Spleen (tissue), 11 donors: ENCODE results near the gene KIF25. TPM values are rescaled to one million over a fixed set of nuclear protein-coding genes. Genes with fewer than 3 reads are reported as not detected.

Source experiments
- DNase-seq: peaks from one replicate; pipeline ENCODE4 v3.0.0-alpha.2; 2020
- H3K27ac ChIP-seq, 8 donors: fragments of 200-600 bp; sonication (generic) in 7 of 8; 1 replicate in 4 of 8; 2 replicates in 4 of 8; pipeline versions ENCODE4 v1.5.0 to v1.8.0; 2016 to 2021; ENCODE audit warnings: inconsistent platforms in 4 of 8, mild to moderate bottlenecking in 4 of 8, moderate library complexity in 1 of 8
- H3K27me3 ChIP-seq, 7 donors: fragments of 200-600 bp; sonication (generic) in 6 of 7; replicated peaks in 1 of 7; 1 replicate in 4 of 7; 2 replicates in 3 of 7; pipeline versions ENCODE4 v1.5.0 to v1.8.0; 2016 to 2021; ENCODE audit warnings: inconsistent platforms in 3 of 7, mild to moderate bottlenecking in 1 of 7
- H3K36me3 ChIP-seq, 6 donors: fragments of 200-600 bp; sonication (generic) in 5 of 6; 1 replicate in 4 of 6; 2 replicates in 2 of 6; pipeline versions ENCODE4 v1.5.0 to v1.8.0; 2016 to 2021; ENCODE audit warnings: inconsistent platforms in 2 of 6
- H3K4me1 ChIP-seq, 6 donors: fragments of 200-600 bp; sonication (generic) in 5 of 6; 1 replicate in 3 of 6; 2 replicates in 3 of 6; pipeline versions ENCODE4 v1.5.0 to v1.8.0; 2016 to 2021; ENCODE audit warnings: inconsistent platforms in 3 of 6
- H3K4me3 ChIP-seq, 8 donors: fragments of 200-600 bp; sonication (generic) in 7 of 8; 1 replicate in 4 of 8; 2 replicates in 4 of 8; pipeline versions ENCODE4 v1.5.0 to v1.8.0; 2016 to 2021; ENCODE audit warnings: inconsistent platforms in 4 of 8, mild to moderate bottlenecking in 4 of 8, moderate library complexity in 2 of 8
- H3K9me3 ChIP-seq, 8 donors: fragments of 200-600 bp; sonication (generic) in 7 of 8; 1 replicate in 4 of 8; 2 replicates in 4 of 8; pipeline versions ENCODE4 v1.5.0 to v1.8.0; 2016 to 2021; ENCODE audit warnings: inconsistent platforms in 4 of 8
- CTCF ChIP-seq, 11 experiments: fragments of 200-600 bp in 7 of 11; fragments of 450-650 bp in 4 of 11; sonication (generic) in 4 of 11; IDR thresholded peaks in 8 of 11; conservative IDR thresholded peaks in 3 of 11; 1 replicate in 7 of 11; 2 replicates in 4 of 11; pipeline versions ENCODE4 v1.4.0 to v1.8.0; 2016 to 2021; ENCODE audit warnings: antibody characterized with exemption in 11 of 11, inconsistent platforms in 4 of 11, mild to moderate bottlenecking in 1 of 11
- POLR2A ChIP-seq, 3 donors: fragments of 450-650 bp; IDR thresholded peaks; one replicate each; pipeline ENCODE4 v1.5.1; 2017; ENCODE audit warnings: antibody characterized with exemption in 3 of 3, mild to moderate bottlenecking in 1 of 3
- POLR2AphosphoS5 ChIP-seq, 3 donors: sonication (generic); formaldehyde crosslinking; IDR thresholded peaks; one replicate each; pipeline ENCODE4 v1.5.1; 2017; ENCODE audit warnings: antibody characterized with exemption in 3 of 3
- WGBS, 5 donors: extraction: QIAGEN DNeasy Blood & Tissue Kit in 3 of 5; methylation state at CpG; one replicate each; pipeline versions ENCODE4 v1.1.5 to v1.1.7; 2013 to 2018; 5-methylcytosine and 5-hydroxymethylcytosine counted together
- intact Hi-C: fragments of 100-400 bp; cut with DNase I; formaldehyde crosslinking; loops from one replicate; pipeline ENCODE4 v1.15.0; 2023; ENCODE audit warnings: low total_unique reads
- polyA plus RNA-seq, 3 donors: library from polyadenylated mRNA; stranded (reverse); fragments of 200-250 nt; gene quantifications; one replicate each; pipeline ENCODE4 v1.2.1, GENCODE V29; 2013
- total RNA-seq, 7 donors: library from RNA; depleted of rRNA in 3 of 7; stranded (reverse); fragments of >200 nt in 3 of 7; fragmentation: NEBNext Ultra II Directional in 4 of 7; extraction: Animal tissue kit (Norgen Biotek cat#: 25700) in 4 of 7; gene quantifications; one replicate each; pipeline versions ENCODE4 v1.1.0 to v1.2.1, GENCODE V29; 2016 to 2021
- donor health status: healthy with polysubstance abuse.
- donor health status: DM: no; HTN: no; CAD: no; lungs with moderate emphysema.
- donor health status: DM: no; HTN: no; CAD: no.
- donor health status: Bipolar disorder and iron deficiency.
- donor health status: healthy.
- donor health status: DM: no; HTN: no; CAD: no.
- donor health status: DM: yes; HTN: yes; CAD: no.

KIF25 gene
- total and polyA plus RNA-seq, 10 donors = 0.32 to 1.7 (median 0.49) TPM; not detected in 3

GRCh38 chr6:168039301-168039700 is 41.8 kb downstream of the KIF25 start:
- H3K9me3 ChIP-seq = peaks cover 2 to 75% (median 50%) of the 10 kb centered on the region in 8 donors
- 71 to 97% (median 91%) methylated on average over 4 of the region's 4 CpGs for WGBS, 5 donors
- intact Hi-C loops = no loop called here
- H3K4me1 ChIP-seq = peaks cover 0 to 21% (median 9%) of the 10 kb centered on the region in 6 donors
- H3K36me3 ChIP-seq = no peaks in the 10 kb centered on the region
- H3K4me3 ChIP-seq = no peak overlapping the region
- TF ChIP-seq POLR2A (IDR thresholded peaks at IDR 0.05) (no peak), CTCF (IDR thresholded peaks at IDR 0.05 in 8 of 11, conservative IDR thresholded peaks at IDR 0.05 in 3 of 11) (no peak), POLR2AphosphoS5 (IDR thresholded peaks at IDR 0.05) (no peak)
- no peak overlapping the region for H3K27ac ChIP-seq
- peak; percentile 28 for DNase-seq
- H3K27me3 ChIP-seq = peaks cover 0 to 28% (median 0%) of the 10 kb centered on the region in 7 donors

- Histone ChIP-seq H3K27me3 (peaks cover 0 to 23% (median 0%) of the 10 kb centered on the region in 7 donors), H3K27ac (no peak overlapping the region), H3K9me3 (peaks cover 2 to 77% (median 50%) of the 10 kb centered on the region in 8 donors), H3K4me1 (peaks cover 0 to 21% (median 9%) of the 10 kb centered on the region in 6 donors), H3K36me3 (no peaks in the 10 kb centered on the region), H3K4me3 (no peak overlapping the region)
- WGBS, 5 donors = 84 to 93% (median 87%) methylated on average over 13 of the region's 13 CpGs
- DNase-seq = peak; percentile 60
- intact Hi-C loops = no loop called here
- no peak for TF ChIP-seq CTCF (IDR thresholded peaks at IDR 0.05 in 8 of 11, conservative IDR thresholded peaks at IDR 0.05 in 3 of 11)
- no peak for TF ChIP-seq POLR2A (IDR thresholded peaks at IDR 0.05)
- no peak for TF ChIP-seq POLR2AphosphoS5 (IDR thresholded peaks at IDR 0.05)
These were observed 42.4 kb downstream of the KIF25 start for GRCh38 chr6:168039849-168040248.

- Histone ChIP-seq H3K9me3 (peaks cover 2 to 73% (median 50%) of the 10 kb centered on the region in 8 donors), H3K27me3 (peaks cover 0 to 11% (median 0%) of the 10 kb centered on the region in 7 donors), H3K4me3 (no peak overlapping the region), H3K27ac (no peak overlapping the region), H3K36me3 (no peaks in the 10 kb centered on the region), H3K4me1 (peaks cover 0 to 16% (median 6%) of the 10 kb centered on the region in 6 donors)
- DNase-seq = peak; percentile 44
- WGBS, 5 donors = 80 to 94% (median 93%) methylated on average over 15 of the region's 15 CpGs
- TF ChIP-seq CTCF (IDR thresholded peaks at IDR 0.05 in 8 of 11, conservative IDR thresholded peaks at IDR 0.05 in 3 of 11) (no peak), POLR2A (IDR thresholded peaks at IDR 0.05) (no peak), POLR2AphosphoS5 (IDR thresholded peaks at IDR 0.05) (no peak)
- intact Hi-C loops = no loop called here
These were observed 43.5 kb downstream of the KIF25 start for GRCh38 chr6:168040856-168041496.

- H3K4me1 ChIP-seq = peaks cover 0 to 11% (median 3%) of the 10 kb centered on the region in 6 donors
- no peak overlapping the region for H3K27ac ChIP-seq
- peaks cover 2 to 73% (median 50%) of the 10 kb centered on the region in 8 donors for H3K9me3 ChIP-seq
- no peak overlapping the region for H3K4me3 ChIP-seq
- peaks cover 0 to 3% (median 0%) of the 10 kb centered on the region in 7 donors for H3K27me3 ChIP-seq
- no peak for TF ChIP-seq POLR2AphosphoS5 (IDR thresholded peaks at IDR 0.05)
- TF ChIP-seq CTCF (IDR thresholded peaks at IDR 0.05 in 8 of 11, conservative IDR thresholded peaks at IDR 0.05 in 3 of 11) = no peak
- TF ChIP-seq POLR2A (IDR thresholded peaks at IDR 0.05) = no peak
- H3K36me3 ChIP-seq = no peaks in the 10 kb centered on the region
- DNase-seq = peak; percentile 64
- 81 to 91% (median 88%) methylated on average over 10 to 15 of the region's 15 CpGs for WGBS, 5 donors
- intact Hi-C loops = no loop called here
These were observed 44.5 kb downstream of the KIF25 start for GRCh38 chr6:168041928-168042327.
